HCT116 (cell line): Measurements from ENCODE around the gene PLCB1. TPM values are rescaled to one million over a fixed set of nuclear protein-coding genes. Genes with fewer than 3 reads are reported as not detected.

Experiments
- ATAC-seq: fragments of 200-7000 bp; cut with Tn5 transposase; 2 replicates; pipeline ENCODE4 v1.9.1; 2020; ENCODE audit warnings: mild to moderate bottlenecking, moderate library complexity
- BruUV-seq: library from RNA; stranded (reverse); fragments of 400-500 nt; replicated peaks from 2 replicates; lab custom pipeline; 2021; lab: Mats Ljungman, UMichigan
- CTCF ChIA-PET: fragments of 300-600 bp; sonication (Branson Sonifier 250); formaldehyde crosslinking; loops from one replicate; lab custom pipeline; 2021; ENCODE audit warnings: antibody characterized with exemption; lab: Charles Lee
- POLR2A ChIA-PET: fragments of 300-600, 350-600 bp; sonication (Branson Sonifier 250); formaldehyde crosslinking; loops from one replicate; lab custom pipeline; 2021; ENCODE audit warnings: antibody characterized with exemption; lab: Charles Lee
- RAD21 ChIA-PET, 2 experiments: fragments of 300-600 bp; sonication (Branson Sonifier 250); formaldehyde crosslinking; loops; one replicate each; lab custom pipeline; 2023; ENCODE audit warnings: low total read pairs in 2 of 2; ENCODE audit not compliant: uncharacterized antibody in 2 of 2, unreplicated experiment in 2 of 2, low non-redundant PET in 1 of 2; lab: Charles Lee
- DNase-seq: peaks from one replicate; pipeline ENCODE4 v3.0.0-alpha.2; 2010; ENCODE audit warnings: low read depth, low spot score
- H2AFZ ChIP-seq: fragments of 200-600 bp; shearing (Covaris generic), sonication (generic); 2 replicates; pipeline ENCODE4 v1.6.1; 2017; ENCODE audit warnings: low read depth, mixed run types, mixed read lengths, antibody characterized with exemption, low read length; ENCODE audit not compliant: poor library complexity, severe bottlenecking
- H3K27ac ChIP-seq: 2 replicates; pipeline ENCODE4 v1.5.1; 2012; ENCODE audit warnings: low read depth, low read length
- H3K27me3 ChIP-seq: fragments of 200-600 bp; sonication (generic); 2 replicates; pipeline ENCODE4 v1.6.1; 2016; ENCODE audit warnings: mixed run types, low read length, mixed read lengths; ENCODE audit not compliant: insufficient read depth
- H3K36me3 ChIP-seq, 2 experiments: fragments of 200-500 bp in 1 of 2; fragments of 200-600 bp in 1 of 2; sonication (Bioruptor generic) in 1 of 2; sonication (generic) in 1 of 2; 2 replicates each; pipeline versions ENCODE4 v1.5.1 to v1.6.1; 2014 to 2016; ENCODE audit warnings: low read length in 2 of 2, inconsistent platforms in 1 of 2, mixed read lengths in 1 of 2, mixed run types in 1 of 2; ENCODE audit not compliant: insufficient read depth in 2 of 2, control insufficient read depth in 1 of 2
- H3K4me1 ChIP-seq, 2 experiments: fragments of 200-600 bp in 1 of 2; sonication (generic) in 1 of 2; 2 replicates each; pipeline versions ENCODE4 v1.5.1 to v1.6.1; 2012 to 2017; ENCODE audit warnings: low read length in 2 of 2, inconsistent platforms in 1 of 2, mild to moderate bottlenecking in 1 of 2, mixed read lengths in 1 of 2, mixed run types in 1 of 2, moderate library complexity in 1 of 2; ENCODE audit not compliant: insufficient read depth in 2 of 2, control insufficient read depth in 1 of 2
- H3K4me2 ChIP-seq: fragments of 200-600 bp; sonication (generic); 2 replicates; pipeline ENCODE4 v1.6.1; 2017; ENCODE audit warnings: mixed run types, low read length, mixed read lengths
- H3K4me3 ChIP-seq, 2 experiments: fragments of 200-600 bp in 1 of 2; sonication (generic) in 1 of 2; replicated peaks in 1 of 2; 2 replicates each; pipeline ENCODE4 v1.5.1; 2011 to 2016; ENCODE audit warnings: low read length in 2 of 2, control low read depth in 1 of 2, low read depth in 1 of 2, mild to moderate bottlenecking in 1 of 2, mixed read lengths in 1 of 2, mixed run types in 1 of 2
- H3K79me2 ChIP-seq: fragments of 200-600 bp; sonication (generic); 2 replicates; pipeline ENCODE4 v1.6.1; 2017; ENCODE audit warnings: mild to moderate bottlenecking, mixed run types, low read length, moderate library complexity, mixed read lengths; ENCODE audit not compliant: insufficient read depth
- H3K9ac ChIP-seq: fragments of 200-600 bp; sonication (generic); 2 replicates; pipeline ENCODE4 v1.6.1; 2016; ENCODE audit warnings: low read length, mixed read lengths
- H3K9me2 ChIP-seq: fragments of 200-600 bp; sonication (generic), shearing (Covaris generic); 2 replicates; pipeline ENCODE4 v1.6.1; 2017; ENCODE audit warnings: mixed run types, mild to moderate bottlenecking, moderate library complexity; ENCODE audit not compliant: insufficient read depth
- H3K9me3 ChIP-seq, 2 experiments: fragments of 200-500 bp in 1 of 2; fragments of 200-600 bp in 1 of 2; sonication (Bioruptor generic) in 1 of 2; sonication (generic) in 1 of 2; 2 replicates each; pipeline ENCODE4 v1.6.1; 2014 to 2017; ENCODE audit warnings: low read length in 2 of 2, mixed read lengths in 2 of 2, inconsistent platforms in 1 of 2, low read depth in 1 of 2, mild to moderate bottlenecking in 1 of 2, mixed run types in 1 of 2, moderate library complexity in 1 of 2; ENCODE audit not compliant: control insufficient read depth in 1 of 2, insufficient read depth in 1 of 2
- H4K20me1 ChIP-seq: fragments of 200-600 bp; sonication (generic), shearing (Covaris generic); 2 replicates; pipeline ENCODE4 v1.6.1; 2017; ENCODE audit warnings: mixed run types, mild to moderate bottlenecking, moderate library complexity; ENCODE audit not compliant: insufficient read depth
- CBX3 ChIP-seq: IDR thresholded peaks from 2 replicates; pipeline ENCODE4 v1.6.1; 2012; ENCODE audit warnings: low read depth
- EGR1 ChIP-seq: IDR thresholded peaks from 2 replicates; pipeline ENCODE4 v1.6.1; 2012; ENCODE audit warnings: low read depth
- EZH2phosphoT487 ChIP-seq: fragments of 200-600 bp; IDR thresholded peaks from 2 replicates; pipeline ENCODE4 v1.6.1; 2018; ENCODE audit warnings: antibody characterized with exemption, borderline replicate concordance
- FOSL1 ChIP-seq: IDR thresholded peaks from 2 replicates; pipeline ENCODE4 v1.6.1; 2012; ENCODE audit warnings: low read depth
- POLR2AphosphoS5 ChIP-seq: IDR thresholded peaks from 2 replicates; pipeline ENCODE4 v1.6.1; 2011; ENCODE audit warnings: mild to moderate bottlenecking, low read depth, low read length, moderate library complexity
- RAD21 ChIP-seq: IDR thresholded peaks from 2 replicates; pipeline ENCODE4 v1.6.1; 2012; ENCODE audit warnings: low read depth, mild to moderate bottlenecking
- SP1 ChIP-seq: IDR thresholded peaks from 2 replicates; pipeline ENCODE4 v1.6.1; 2012; ENCODE audit warnings: low read depth
- SRF ChIP-seq: IDR thresholded peaks from 2 replicates; pipeline ENCODE4 v1.6.1; 2012; ENCODE audit warnings: low read depth
- ZFX ChIP-seq: fragments of 450-650 bp; IDR thresholded peaks from 2 replicates; pipeline ENCODE4 v1.6.1; 2017
- ZNF274 ChIP-seq: fragments of 200-500 bp; sonication (Bioruptor generic); IDR thresholded peaks from 2 replicates; pipeline ENCODE4 v1.6.1; 2014; ENCODE audit warnings: mild to moderate bottlenecking, low read depth, low read length, inconsistent platforms
- intact Hi-C: fragments of 100-400 bp; cut with micrococcal nuclease; formaldehyde crosslinking; loops from 2 replicates; pipeline ENCODE4 v1.10.0; 2022
- total RNA-seq: library from RNA; stranded (reverse); gene quantifications from one replicate; pipeline ENCODE4 v1.2.1, GENCODE V29; 2021; ENCODE audit not compliant: unreplicated experiment
- TF ChIP-seq, protein P1 (sequence below), 3 experiments: fragments of 200-600 bp in 1 of 3; sonication (generic) in 1 of 3; IDR thresholded peaks in 2 of 3; conservative IDR thresholded peaks in 1 of 3; 2 replicates each; pipeline ENCODE4 v1.5.1; 2012 to 2017; ENCODE audit warnings: low read depth in 2 of 3, low read length in 2 of 3, antibody characterized with exemption in 1 of 3, borderline replicate concordance in 1 of 3, control low read depth in 1 of 3, mild to moderate bottlenecking in 1 of 3, mixed read lengths in 1 of 3, mixed run types in 1 of 3, moderate library complexity in 1 of 3; ENCODE audit not compliant: insufficient read depth in 1 of 3

The PLCB1 gene
- total RNA-seq, 1 experiment from 2014 or later: 15.8 TPM

DNA sequence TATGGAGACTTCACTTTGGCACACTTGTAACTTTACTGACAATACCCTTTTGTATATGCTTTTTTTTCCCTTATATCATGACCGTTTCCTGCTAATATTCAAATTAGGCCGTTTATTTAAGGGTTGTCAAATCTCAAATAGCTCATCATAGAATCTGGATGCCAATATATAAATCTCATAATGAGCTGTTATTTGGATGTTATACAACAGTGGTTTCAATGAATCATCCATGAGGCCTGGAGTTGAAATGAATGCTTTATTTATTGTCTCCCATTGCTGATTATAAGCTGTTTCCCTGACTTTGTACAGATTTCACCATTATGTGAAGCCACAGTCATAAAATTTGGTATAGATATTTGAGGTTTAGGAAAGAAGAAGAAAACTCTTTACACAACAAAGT is 256.1 kb downstream of the PLCB1 start:
- H3K9me3 ChIP-seq: no peaks in the 10 kb centered on the region
- no TSS peak for BruUV-seq
- no peak overlapping the region for H3K27ac ChIP-seq
- H3K36me3 ChIP-seq: no peaks in the 10 kb centered on the region
- H3K79me2 ChIP-seq: no peaks in the 10 kb centered on the region
- H3K27me3 ChIP-seq: no peaks in the 10 kb centered on the region
- DNase-seq (no peak), ATAC-seq (no peak)
- H3K9me2 ChIP-seq: no peaks in the 10 kb centered on the region
- no peaks in the 10 kb centered on the region for H4K20me1 ChIP-seq
- no peak overlapping the region for H3K4me3 ChIP-seq
- H3K4me1 ChIP-seq: no peaks in the 10 kb centered on the region
- no peak overlapping the region for H3K4me2 ChIP-seq
- H3K9ac ChIP-seq: no peak overlapping the region
- intact Hi-C loops: loop anchor here (2.0 kb wide), 1 partner anchor 257 kb away; no protein-coding TSS in a partner anchor
- no peak overlapping the region for H2AFZ ChIP-seq
- CTCF ChIA-PET: interaction anchor here (1.1 to 2.0 kb wide), 7 partner anchors 9 to 452 kb away, joined by 3 to 8 read pairs (median 5); no protein-coding TSS in a partner anchor
- TF ChIP-seq SP1 (no peak), RAD21 (no peak), POLR2AphosphoS5 (no peak)
- TF ChIP-seq, protein P1, sequence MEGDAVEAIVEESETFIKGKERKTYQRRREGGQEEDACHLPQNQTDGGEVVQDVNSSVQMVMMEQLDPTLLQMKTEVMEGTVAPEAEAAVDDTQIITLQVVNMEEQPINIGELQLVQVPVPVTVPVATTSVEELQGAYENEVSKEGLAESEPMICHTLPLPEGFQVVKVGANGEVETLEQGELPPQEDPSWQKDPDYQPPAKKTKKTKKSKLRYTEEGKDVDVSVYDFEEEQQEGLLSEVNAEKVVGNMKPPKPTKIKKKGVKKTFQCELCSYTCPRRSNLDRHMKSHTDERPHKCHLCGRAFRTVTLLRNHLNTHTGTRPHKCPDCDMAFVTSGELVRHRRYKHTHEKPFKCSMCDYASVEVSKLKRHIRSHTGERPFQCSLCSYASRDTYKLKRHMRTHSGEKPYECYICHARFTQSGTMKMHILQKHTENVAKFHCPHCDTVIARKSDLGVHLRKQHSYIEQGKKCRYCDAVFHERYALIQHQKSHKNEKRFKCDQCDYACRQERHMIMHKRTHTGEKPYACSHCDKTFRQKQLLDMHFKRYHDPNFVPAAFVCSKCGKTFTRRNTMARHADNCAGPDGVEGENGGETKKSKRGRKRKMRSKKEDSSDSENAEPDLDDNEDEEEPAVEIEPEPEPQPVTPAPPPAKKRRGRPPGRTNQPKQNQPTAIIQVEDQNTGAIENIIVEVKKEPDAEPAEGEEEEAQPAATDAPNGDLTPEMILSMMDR (IDR thresholded peaks at IDR 0.05 in 2 of 3, conservative IDR thresholded peaks at IDR 0.05 in 1 of 3; ENCODE audit: borderline replicate concordance in 1 of 3, insufficient read depth in 1 of 3, low read depth in 2 of 3, low read length in 2 of 3): no peak
- RAD21 ChIA-PET: no interaction called here
- POLR2A ChIA-PET: no interaction called here

DNA sequence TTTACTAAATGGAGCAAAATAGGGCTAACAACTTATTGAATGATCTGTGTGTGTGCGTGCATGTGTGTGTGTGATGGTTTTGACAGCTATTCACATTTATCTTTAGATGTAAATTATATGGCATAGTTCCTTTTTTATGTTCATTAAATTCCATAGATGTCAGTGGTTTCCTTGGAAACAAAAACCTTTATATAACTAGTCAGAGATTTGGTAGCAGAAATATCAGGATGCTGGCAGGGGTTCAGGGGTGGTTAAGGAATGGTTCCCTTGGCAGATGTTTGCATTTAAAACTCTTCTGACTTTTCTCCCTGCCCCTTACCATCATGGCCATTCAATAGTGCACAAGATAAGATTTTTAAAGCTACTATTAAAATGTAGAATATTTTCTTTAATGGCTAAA is 256.6 kb downstream of the PLCB1 start:
- CTCF ChIA-PET: interaction anchor here (1.1 to 2.1 kb wide), 8 partner anchors 9 to 452 kb away, joined by 3 to 11 read pairs (median 6); no protein-coding TSS in a partner anchor
- H3K4me3 ChIP-seq: no peak overlapping the region
- no peak for DNase-seq
- H3K9ac ChIP-seq: no peak overlapping the region
- intact Hi-C loops: loop anchor here (1.0 to 2.0 kb wide), 2 partner anchors 258 to 345 kb away; no protein-coding TSS in a partner anchor
- no peaks in the 10 kb centered on the region for H3K79me2 ChIP-seq
- H2AFZ ChIP-seq: no peak overlapping the region
- no peak for ATAC-seq
- H3K4me1 ChIP-seq: no peaks in the 10 kb centered on the region
- BruUV-seq: no TSS peak
- no peaks in the 10 kb centered on the region for H3K27me3 ChIP-seq
- no peaks in the 10 kb centered on the region for H4K20me1 ChIP-seq
- no peaks in the 10 kb centered on the region for H3K36me3 ChIP-seq
- no peaks in the 10 kb centered on the region for H3K9me3 ChIP-seq
- POLR2A ChIA-PET: no interaction called here
- TF ChIP-seq SRF (no peak), ZNF274 (no peak), CBX3 (no peak), EZH2phosphoT487 (no peak), EGR1 (no peak), ZFX (no peak), FOSL1 (no peak), SP1 (no peak)
- H3K9me2 ChIP-seq: no peaks in the 10 kb centered on the region
- H3K27ac ChIP-seq: no peak overlapping the region
- RAD21 ChIA-PET: no interaction called here
- no peak overlapping the region for H3K4me2 ChIP-seq
